Stomach (tissue), 4 donors: ENCODE data around the gene EXOC4.

ENCODE experiments used
- POLR2A ChIP-seq, 4 donors: fragments of 450-650 bp; IDR thresholded peaks; one replicate each; pipeline ENCODE4 v1.6.1; 2016; ENCODE audit warnings: antibody characterized with exemption in 4 of 4, control low read depth in 2 of 4, mild to moderate bottlenecking in 1 of 4, moderate library complexity in 1 of 4
- POLR2AphosphoS5 ChIP-seq, 3 donors: sonication (generic); formaldehyde crosslinking; IDR thresholded peaks; one replicate each; pipeline ENCODE4 v1.6.1; 2016; ENCODE audit warnings: antibody characterized with exemption in 3 of 3

DNA sequence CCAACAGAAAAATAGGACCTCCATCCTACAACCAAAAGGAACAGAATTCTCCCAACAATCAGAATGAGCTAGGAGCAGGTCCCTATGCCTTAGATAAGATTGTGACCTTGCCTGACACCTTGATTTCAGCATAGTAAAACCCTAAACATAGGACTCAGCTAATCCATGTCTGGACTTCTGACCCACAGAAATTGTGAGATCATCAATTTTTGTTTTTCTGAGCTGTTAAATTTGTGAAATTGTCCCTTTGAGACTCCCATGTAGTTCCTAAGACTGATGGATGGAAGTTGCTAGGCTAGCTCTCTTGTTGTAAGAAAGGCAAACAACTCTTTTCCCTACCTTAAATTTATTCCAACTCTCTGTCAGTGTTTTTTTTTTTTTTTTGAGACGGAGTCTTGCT is 244.2 kb downstream of the EXOC4 start:
- no peak for TF ChIP-seq POLR2A (IDR thresholded peaks at IDR 0.05)
- TF ChIP-seq POLR2AphosphoS5 (IDR thresholded peaks at IDR 0.05): no peak
